CD4-positive, alpha-beta T cell treated with Interleukin-4 for 1 hour (primary cell): ENCODE data around the gene SH3BP5.
"Not testable (repeated sequence)": the region's sequence is repeated elsewhere in the genome, so short reads cannot be mapped to it uniquely, and the experiment has no call there.

Experiments
- DNase-seq, 2 donors: peaks; one replicate each; pipeline ENCODE4 v3.0.0-alpha.2; 2020 to 2022

Gene SH3BP5

GRCh38 chr3:15332405-15333098 lies at the start of gene SH3BP5:
SH3BP5 (minus strand) TSS chr3:15332586; CDS start chr3:15332408, 178 bp downstream.
- peak; percentile 71 to 72 for DNase-seq

- no peak for DNase-seq
Observed at GRCh38 chr3:15380980-15381890, 48.8 kb upstream of the SH3BP5 start.

GRCh38 chr3:15377961-15378791 lies 45.8 kb upstream of the SH3BP5 start:
- peak; percentile 97 for DNase-seq

DNA sequence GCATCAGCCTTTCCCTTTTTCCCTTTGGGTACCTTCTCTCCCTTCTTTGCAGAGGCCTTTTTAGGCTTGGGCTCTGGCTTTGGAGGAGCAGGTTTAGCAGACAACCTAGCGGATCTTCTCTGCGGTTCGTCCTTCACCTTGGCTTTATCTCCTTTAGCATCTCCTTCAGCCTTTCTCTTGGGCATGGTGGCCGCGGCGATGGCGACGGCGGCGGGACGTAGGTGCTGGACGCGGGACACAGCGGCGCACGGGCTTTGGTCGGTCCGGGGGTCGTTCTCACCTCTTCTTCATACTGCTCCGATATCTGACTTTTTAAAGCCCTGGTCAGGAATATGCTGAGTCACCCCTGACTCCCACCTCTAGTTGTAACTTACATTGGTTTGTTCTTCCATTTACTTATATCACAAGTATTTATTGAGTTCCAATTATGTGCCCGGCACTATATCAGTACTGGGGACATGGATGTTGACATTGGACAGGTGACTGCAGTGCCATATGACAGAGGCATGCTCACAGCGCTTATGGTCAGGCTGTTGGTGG lies 43.1 kb upstream of the SH3BP5 start:
- no peak for DNase-seq

DNA sequence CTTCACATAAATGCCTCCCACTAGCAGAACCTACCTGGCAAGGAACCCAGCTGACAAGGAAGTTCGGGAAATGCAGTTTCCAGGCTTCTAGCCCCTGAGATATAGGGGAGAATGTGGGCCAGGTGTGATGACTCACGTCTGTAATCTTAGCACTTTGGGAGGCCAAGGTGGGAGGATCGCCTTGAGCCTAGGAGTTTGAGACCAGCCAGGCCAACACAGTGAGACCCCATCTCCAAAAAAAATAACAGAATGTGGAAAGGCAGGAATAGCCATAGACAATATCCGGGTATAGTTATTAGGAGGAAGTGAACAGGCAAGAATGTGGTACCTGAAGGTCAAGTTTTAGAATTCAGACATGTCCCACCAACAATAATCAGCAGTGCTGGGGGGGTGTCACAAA lies 40.5 kb upstream of the SH3BP5 start:
- no peak for DNase-seq

GRCh38 chr3:15368561-15369135 lies 36.3 kb upstream of the SH3BP5 start:
- DNase-seq: no peak

DNA sequence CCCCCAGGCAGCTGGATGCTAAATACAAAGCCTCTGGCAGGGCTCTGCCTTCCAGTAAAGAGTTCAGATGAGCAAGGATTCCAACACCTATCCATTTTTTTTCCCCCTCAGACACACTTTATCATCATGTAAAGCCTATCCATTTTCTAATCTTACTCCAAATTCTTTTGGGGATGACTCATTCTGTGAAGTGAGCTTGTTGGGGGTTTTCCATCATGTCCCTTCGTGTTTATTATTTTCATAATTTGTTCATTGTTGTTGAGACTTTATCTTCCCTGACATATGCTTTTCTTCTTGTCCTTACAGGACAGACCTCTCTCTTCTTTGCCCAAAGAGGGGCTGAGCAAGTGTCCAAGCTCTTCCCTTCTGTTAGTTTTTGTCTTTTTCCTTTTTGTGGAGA lies 34.7 kb upstream of the SH3BP5 start:
- DNase-seq: no peak

GRCh38 chr3:15364078-15364477 lies 31.7 kb upstream of the SH3BP5 start:
- DNase-seq: not testable (repeated sequence)

DNA sequence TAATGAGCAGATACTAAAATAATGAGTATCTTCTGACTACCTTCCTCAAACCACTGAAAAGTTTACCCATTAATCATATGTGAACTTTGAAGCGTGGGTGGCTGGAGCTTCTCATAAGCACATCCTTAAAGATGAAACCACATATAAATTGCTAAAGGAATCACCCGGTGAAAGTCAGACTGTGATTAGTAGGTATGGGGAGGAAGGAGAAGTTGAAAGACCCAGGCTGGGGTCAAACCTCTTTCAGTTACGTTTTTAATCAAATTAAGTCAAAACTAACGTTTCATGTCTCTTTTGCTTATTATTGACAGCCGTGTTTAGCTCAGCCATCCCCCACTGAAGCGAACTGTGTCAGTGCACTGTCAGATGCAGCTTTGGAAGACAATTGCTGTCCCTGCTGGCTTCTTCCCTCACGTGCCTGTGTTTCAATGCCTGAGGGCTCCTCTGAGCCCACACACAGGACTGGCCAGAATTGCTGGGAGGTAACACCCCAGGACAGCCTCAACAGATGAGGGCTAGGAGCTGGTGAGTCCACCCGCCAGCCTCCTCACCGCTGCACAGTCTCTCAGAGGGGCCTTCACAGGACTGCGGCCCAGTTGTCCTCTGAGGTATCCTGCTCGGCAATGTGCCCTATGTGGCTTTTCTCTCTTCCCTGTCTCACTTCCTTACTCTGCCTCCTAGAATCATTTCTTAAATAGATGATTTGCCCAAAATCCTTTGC lies 29.3 kb upstream of the SH3BP5 start:
- DNase-seq: peak; percentile 19 to 33

GRCh38 chr3:15360788-15361493 lies 28.6 kb upstream of the SH3BP5 start:
- DNase-seq: peak in 1 of 2 donors; percentile 19

GRCh38 chr3:15359677-15360397 lies 27.5 kb upstream of the SH3BP5 start:
- no peak for DNase-seq

- DNase-seq: peak; percentile 13 to 82
Observed at GRCh38 chr3:15356651-15357061, 24.3 kb upstream of the SH3BP5 start.

DNA sequence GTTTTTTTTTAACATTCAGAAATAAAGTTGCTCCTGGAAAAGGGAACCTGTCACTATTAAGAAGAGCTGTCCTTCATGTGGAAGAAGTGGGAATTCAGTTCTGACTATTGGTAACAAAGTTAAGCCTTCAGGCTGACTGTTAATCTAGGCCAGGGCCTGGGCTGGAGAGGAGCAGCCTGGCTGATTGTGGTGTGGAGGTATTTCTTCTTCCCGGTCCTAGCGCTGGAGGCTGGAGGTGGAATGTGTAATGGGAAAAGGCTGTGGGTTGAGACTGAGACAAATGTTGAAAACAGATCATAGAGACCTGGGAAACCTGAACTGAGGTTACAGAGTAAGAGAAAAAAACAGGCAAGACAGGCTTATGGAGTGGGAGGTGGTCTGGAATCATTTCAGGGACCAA lies 23.8 kb upstream of the SH3BP5 start:
- no peak for DNase-seq

DNA sequence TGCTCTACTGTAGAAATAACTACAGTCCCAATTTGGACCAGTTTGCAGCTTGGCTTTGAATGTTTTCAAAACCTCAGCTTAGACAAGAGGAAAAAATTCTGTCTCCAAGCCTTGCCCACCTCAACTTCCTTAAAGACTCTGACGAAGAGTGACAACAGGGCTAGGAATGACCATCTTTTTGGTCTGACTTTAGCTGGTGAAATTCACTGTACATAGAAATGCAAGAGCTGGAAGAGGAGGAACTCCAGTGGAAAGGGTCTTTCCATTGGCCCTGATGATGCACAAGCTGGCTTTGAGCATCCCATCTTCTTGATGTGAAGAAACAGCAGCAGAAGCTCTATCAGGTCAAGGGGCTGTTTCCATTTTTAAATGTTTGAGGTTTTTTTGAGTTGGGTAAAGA lies 22.7 kb upstream of the SH3BP5 start:
- DNase-seq: no peak

DNA sequence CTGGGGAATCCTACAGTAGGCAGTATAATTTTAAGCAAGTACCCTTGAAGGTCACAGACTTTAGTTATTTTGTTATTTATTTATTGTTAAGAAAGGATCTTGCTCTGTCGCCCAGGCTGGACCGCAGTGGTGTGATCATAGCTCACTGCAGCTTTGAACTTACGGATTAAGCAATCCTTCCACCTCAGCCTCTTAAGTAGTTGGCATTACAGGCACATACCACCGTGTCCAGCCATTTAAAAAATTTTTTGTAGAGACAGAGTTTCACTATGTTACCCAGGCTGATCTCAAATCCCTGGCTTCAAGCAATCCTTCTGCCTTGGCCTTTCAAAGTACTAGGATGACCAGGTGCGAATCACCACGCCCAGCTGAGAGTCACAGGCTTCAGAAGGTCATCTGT lies 22.1 kb upstream of the SH3BP5 start:
- no peak for DNase-seq

DNA sequence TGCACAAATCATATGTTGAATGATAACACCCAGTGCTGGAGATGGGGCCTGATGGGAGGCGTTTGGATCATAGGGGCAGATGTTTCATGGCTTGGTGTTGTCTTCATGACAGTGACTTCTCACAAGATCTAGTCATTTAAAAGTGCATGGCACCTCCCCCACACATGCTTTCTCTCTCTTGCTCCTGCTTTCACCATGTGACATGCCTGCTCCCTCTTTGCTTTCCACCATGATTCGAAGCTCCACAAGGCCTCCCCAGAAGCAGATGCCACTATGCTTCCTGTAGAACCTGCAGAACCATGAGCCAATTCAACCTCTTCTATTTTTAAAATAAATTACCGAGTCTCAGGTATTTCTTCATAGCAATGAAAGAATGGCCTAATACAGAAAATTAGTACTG lies 17.8 kb upstream of the SH3BP5 start:
- DNase-seq: no peak

DNA sequence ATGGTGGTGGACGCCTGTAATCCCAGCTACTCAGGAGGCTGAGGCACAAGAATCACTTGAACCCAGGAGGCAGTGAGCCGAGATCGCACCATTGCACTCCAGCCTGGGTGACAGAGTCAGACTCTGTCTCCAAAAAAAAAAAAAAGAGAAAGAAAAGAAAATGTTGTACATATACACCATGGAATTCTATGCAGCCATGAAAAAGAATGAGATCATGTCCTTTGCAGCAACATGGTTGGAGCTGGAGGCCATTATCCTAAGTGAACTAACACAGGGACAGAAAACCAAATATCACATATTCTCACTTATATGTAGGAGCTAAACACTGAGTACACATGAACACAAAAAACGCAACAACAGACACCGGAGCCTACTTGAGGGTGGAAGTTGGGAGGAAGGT lies 17.1 kb upstream of the SH3BP5 start:
- DNase-seq: not testable (repeated sequence)

- DNase-seq: no peak
Observed at GRCh38 chr3:15348246-15348645, 15.9 kb upstream of the SH3BP5 start.

DNA sequence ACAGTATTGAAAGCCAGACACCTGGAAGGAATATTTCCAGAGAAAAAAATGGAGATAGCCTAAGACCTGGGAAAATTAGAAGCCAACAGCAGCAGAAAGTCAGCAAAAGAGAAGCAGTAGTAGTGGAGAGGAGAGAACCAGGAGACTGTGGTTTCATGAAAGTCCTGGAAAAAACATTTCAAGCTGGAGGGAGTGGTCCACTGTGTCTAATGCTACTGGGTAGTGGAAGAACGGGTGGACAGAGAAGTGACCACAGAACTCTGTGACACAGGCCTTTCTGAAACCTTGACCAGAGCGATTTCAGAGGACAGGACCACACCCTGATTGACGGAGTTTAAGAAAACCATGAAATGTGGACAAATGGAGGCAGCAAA lies 15.3 kb upstream of the SH3BP5 start:
- DNase-seq: no peak

DNA sequence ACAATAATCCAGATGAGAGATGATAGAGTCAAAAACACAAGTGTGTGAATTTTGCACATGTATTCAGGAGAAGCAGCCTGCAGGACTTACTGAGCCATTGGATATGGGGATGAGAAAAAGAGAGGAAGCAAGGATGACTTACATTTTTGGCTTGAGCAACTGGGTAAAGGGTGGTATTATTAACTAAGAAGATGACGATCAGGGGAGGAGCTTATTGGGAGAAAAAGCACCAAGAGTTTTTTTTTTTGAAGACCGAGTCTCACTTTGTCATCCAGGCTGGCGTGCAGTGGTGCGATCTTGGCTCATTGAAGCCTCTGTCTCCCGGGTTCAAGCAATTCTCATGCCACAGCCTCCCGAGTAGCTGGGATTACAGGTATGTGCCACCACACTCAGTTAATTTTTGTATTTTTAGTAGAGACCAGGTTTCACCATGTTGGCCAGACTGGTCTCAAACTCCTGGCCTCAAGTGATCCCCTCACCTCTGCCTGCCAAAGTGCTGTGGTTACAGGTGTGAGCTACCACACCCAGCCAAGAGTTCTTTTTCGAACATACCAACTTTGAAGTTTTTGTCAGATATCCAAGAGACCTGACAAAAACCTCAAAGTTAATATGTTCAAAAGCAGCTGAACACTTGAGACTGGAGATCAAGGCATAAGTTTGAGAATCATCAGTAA lies 14.8 kb upstream of the SH3BP5 start:
- peak; percentile 22 to 61 for DNase-seq
